Retinal pigment epithelial cell (primary cell): Measurements from ENCODE around the gene TMF1.

Experiments
- DNase-seq: peaks from one replicate; pipeline ENCODE4 v3.0.0-alpha.2; 2010; ENCODE audit warnings: low read depth
- H3K4me3 ChIP-seq: 2 replicates; pipeline ENCODE4 v1.5.1; 2011; ENCODE audit warnings: mild to moderate bottlenecking, low read length, control low read depth, moderate library complexity
- TF ChIP-seq, protein P1 (sequence below): conservative IDR thresholded peaks from 2 replicates; pipeline ENCODE4 v1.5.1; 2011; ENCODE audit warnings: low read depth, low read length, control low read depth, inconsistent platforms

Gene TMF1

DNA sequence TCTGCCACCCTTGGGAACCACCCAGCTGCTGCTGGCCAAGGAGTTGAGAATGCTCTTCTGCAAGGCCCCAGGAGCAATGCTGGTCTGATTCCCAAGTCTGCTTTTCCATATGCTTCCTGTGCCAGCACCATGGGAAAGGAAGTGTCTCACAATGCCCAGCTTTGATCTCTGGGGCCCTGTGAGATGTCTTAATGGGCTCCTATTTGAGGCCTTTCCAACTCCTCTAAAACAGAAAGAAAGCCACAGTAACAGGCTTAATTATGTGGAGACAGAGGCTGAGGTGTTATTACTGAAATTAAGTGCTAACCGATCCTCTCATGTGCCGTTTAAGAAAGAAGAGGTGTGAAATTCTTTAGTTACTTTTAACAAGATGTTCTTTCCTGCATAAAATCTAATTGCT lies 43.2 kb downstream of the TMF1 start:
- DNase-seq, result no peak
- TF ChIP-seq, protein P1, sequence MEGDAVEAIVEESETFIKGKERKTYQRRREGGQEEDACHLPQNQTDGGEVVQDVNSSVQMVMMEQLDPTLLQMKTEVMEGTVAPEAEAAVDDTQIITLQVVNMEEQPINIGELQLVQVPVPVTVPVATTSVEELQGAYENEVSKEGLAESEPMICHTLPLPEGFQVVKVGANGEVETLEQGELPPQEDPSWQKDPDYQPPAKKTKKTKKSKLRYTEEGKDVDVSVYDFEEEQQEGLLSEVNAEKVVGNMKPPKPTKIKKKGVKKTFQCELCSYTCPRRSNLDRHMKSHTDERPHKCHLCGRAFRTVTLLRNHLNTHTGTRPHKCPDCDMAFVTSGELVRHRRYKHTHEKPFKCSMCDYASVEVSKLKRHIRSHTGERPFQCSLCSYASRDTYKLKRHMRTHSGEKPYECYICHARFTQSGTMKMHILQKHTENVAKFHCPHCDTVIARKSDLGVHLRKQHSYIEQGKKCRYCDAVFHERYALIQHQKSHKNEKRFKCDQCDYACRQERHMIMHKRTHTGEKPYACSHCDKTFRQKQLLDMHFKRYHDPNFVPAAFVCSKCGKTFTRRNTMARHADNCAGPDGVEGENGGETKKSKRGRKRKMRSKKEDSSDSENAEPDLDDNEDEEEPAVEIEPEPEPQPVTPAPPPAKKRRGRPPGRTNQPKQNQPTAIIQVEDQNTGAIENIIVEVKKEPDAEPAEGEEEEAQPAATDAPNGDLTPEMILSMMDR, result no peak
- no peak overlapping the region for H3K4me3 ChIP-seq

GRCh38 chr3:69005791-69006482 lies 46.2 kb downstream of the TMF1 start:
- no peak for DNase-seq
- no peak overlapping the region for H3K4me3 ChIP-seq
- TF ChIP-seq, protein P1, result no peak

DNA sequence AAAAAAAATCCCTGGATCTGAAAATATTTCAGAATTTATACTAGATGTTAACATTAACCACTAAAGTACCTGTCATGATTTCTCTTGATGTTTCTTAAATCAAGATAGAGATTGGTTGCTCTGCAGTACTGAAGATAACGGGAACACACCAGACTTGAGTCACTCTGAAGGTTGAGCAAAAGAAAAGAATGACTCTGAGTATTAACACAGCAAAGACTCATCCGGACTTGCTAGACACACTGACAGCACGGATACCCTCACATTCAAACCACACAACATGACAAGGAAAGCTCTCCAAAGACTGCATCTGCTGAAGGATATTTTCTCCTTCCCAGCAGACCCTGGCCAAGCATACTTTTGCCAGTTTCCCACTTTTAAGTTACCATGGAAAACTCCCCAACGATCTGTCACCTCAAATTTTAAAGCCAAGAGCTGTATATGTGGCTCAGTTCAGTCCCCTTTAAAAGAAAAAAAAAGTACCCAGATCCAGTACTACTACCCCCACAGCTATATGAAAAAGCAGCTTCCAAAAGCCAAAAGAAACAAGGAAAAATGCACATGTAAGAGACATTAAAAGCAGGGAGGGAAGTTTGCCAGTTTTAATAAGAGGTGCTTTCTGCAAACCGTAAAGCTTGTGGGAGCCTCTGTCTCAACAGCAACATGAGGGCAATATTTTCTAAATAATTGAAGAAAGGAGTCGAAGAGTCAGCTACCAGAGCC lies 46.9 kb downstream of the TMF1 start:
- TF ChIP-seq, protein P1, result no peak
- DNase-seq, result no peak
- H3K4me3 ChIP-seq, result no peak overlapping the region

GRCh38 chr3:69004138-69004537 lies 48.0 kb downstream of the TMF1 start:
- no peak for DNase-seq
- no peak overlapping the region for H3K4me3 ChIP-seq
- TF ChIP-seq, protein P1, result no peak

GRCh38 chr3:68999605-69000004 lies 52.5 kb downstream of the TMF1 start:
- no peak overlapping the region for H3K4me3 ChIP-seq
- TF ChIP-seq, protein P1, result no peak
- no peak for DNase-seq

- DNase-seq, result no peak
- TF ChIP-seq, protein P1, result no peak
- H3K4me3 ChIP-seq, result no peak overlapping the region
Observed at GRCh38 chr3:68999158-68999557, 53.0 kb downstream of the TMF1 start.

- no peak for DNase-seq
- TF ChIP-seq, protein P1, result no peak
Observed at GRCh38 chr3:68997887-68998286, 54.2 kb downstream of the TMF1 start.

More at GRCh38 chr3:68997887-68998286, 54.2 kb downstream of the TMF1 start:
- H3K4me3 ChIP-seq, result no peak overlapping the region
